Neural cell (in vitro differentiated cells): ENCODE data around the gene OR51D1. TPM values are rescaled to one million over a fixed set of nuclear protein-coding genes. Genes with fewer than 3 reads are reported as not detected.

Source experiments
- H2AFZ ChIP-seq: fragments of 200-600, 300-800 bp; sonication (generic), shearing (Covaris generic); 2 replicates; pipeline ENCODE4 v1.6.0; 2014; ENCODE audit warnings: low read depth, mild to moderate bottlenecking, antibody characterized with exemption, low read length, moderate library complexity
- H3F3A ChIP-seq: fragments of 200-600 bp; shearing (Covaris generic); 2 replicates; pipeline ENCODE4 v1.6.1; 2016; ENCODE audit warnings: mild to moderate bottlenecking, moderate library complexity, mixed read lengths, antibody characterized with exemption, low read length; ENCODE audit not compliant: insufficient read depth, poor library complexity, severe bottlenecking
- H3K27ac ChIP-seq: fragments of 200-600, 300-800 bp; sonication (generic), shearing (Covaris generic); 2 replicates; pipeline ENCODE4 v1.5.1; 2014; ENCODE audit warnings: mild to moderate bottlenecking, low read length, moderate library complexity
- H3K27me3 ChIP-seq: fragments of 300-800, 200-600 bp; sonication (generic), shearing (Covaris generic); 2 replicates; pipeline ENCODE4 v1.6.0; 2014; ENCODE audit warnings: mild to moderate bottlenecking, low read depth, low read length, moderate library complexity; ENCODE audit not compliant: insufficient read depth
- H3K36me3 ChIP-seq: fragments of 300-800, 200-600 bp; sonication (generic), shearing (Covaris generic); 2 replicates; pipeline ENCODE4 v1.5.1; 2014; ENCODE audit warnings: mild to moderate bottlenecking, antibody characterized with exemption, low read length, moderate library complexity; ENCODE audit not compliant: insufficient read depth
- H3K4me2 ChIP-seq: fragments of 300-800, 200-600 bp; sonication (generic), shearing (Covaris generic); 2 replicates; pipeline ENCODE4 v1.6.0; 2014; ENCODE audit warnings: mild to moderate bottlenecking, low read length
- H3K4me3 ChIP-seq: fragments of 300-800, 200-600 bp; sonication (generic), shearing (Covaris generic); 2 replicates; pipeline ENCODE4 v1.5.1; 2014; ENCODE audit warnings: mild to moderate bottlenecking, low read length, moderate library complexity
- H3K79me2 ChIP-seq: fragments of 200-600 bp; shearing (Covaris generic); replicated peaks from 2 replicates; pipeline ENCODE4 v1.6.0; 2014; ENCODE audit warnings: mild to moderate bottlenecking, low read length, moderate library complexity; ENCODE audit not compliant: insufficient read depth
- H3K9ac ChIP-seq: fragments of 300-800, 200-600 bp; sonication (generic), shearing (Covaris generic); 2 replicates; pipeline ENCODE4 v1.6.1; 2016; ENCODE audit warnings: mild to moderate bottlenecking, low read length, mixed read lengths
- H3K9me2 ChIP-seq: fragments of 200-600 bp; shearing (Covaris generic); 2 replicates; pipeline ENCODE4 v1.6.1; 2016; ENCODE audit warnings: mild to moderate bottlenecking, low read length, mixed read lengths; ENCODE audit not compliant: insufficient read depth
- H3K9me3 ChIP-seq: fragments of 200-600, 300-800 bp; sonication (generic), shearing (Covaris generic); 2 replicates; pipeline ENCODE4 v1.6.1; 2016; ENCODE audit warnings: mild to moderate bottlenecking, mixed run types, low read length, moderate library complexity, mixed read lengths
- H4K20me1 ChIP-seq: fragments of 200-600 bp; shearing (Covaris generic); 2 replicates; pipeline ENCODE4 v1.6.1; 2016; ENCODE audit warnings: mild to moderate bottlenecking, mixed run types; ENCODE audit not compliant: insufficient read depth
- EP300 ChIP-seq: fragments of 450-650 bp; conservative IDR thresholded peaks from 2 replicates; pipeline ENCODE4 v1.6.1; 2014; ENCODE audit warnings: antibody characterized with exemption, mild to moderate bottlenecking, moderate library complexity; ENCODE audit not compliant: poor library complexity, severe bottlenecking
- EZH2 ChIP-seq: fragments of 200-600, 300-800 bp; shearing (Covaris generic), sonication (generic); IDR thresholded peaks from 2 replicates; pipeline ENCODE4 v1.6.1; 2014; ENCODE audit warnings: antibody characterized with exemption, low read length, borderline replicate concordance, mild to moderate bottlenecking; ENCODE audit not compliant: insufficient read depth, poor library complexity, severe bottlenecking
- MXI1 ChIP-seq: fragments of 450-650 bp; conservative IDR thresholded peaks from 2 replicates; pipeline ENCODE4 v1.6.1; 2014; ENCODE audit warnings: antibody characterized with exemption, mild to moderate bottlenecking; ENCODE audit not compliant: poor library complexity, severe bottlenecking
- POLR2AphosphoS5 ChIP-seq: IDR thresholded peaks from 2 replicates; pipeline ENCODE4 v1.6.1; 2012
- RAD21 ChIP-seq: fragments of 450-650 bp; conservative IDR thresholded peaks from 2 replicates; pipeline ENCODE4 v1.6.1; 2014; ENCODE audit warnings: antibody characterized with exemption, mild to moderate bottlenecking, moderate library complexity
- SMC3 ChIP-seq: fragments of 450-650 bp; conservative IDR thresholded peaks from 2 replicates; pipeline ENCODE4 v1.6.1; 2014; ENCODE audit warnings: antibody characterized with exemption, mild to moderate bottlenecking, moderate library complexity; ENCODE audit not compliant: poor library complexity
- TAF1 ChIP-seq: IDR thresholded peaks from 2 replicates; pipeline ENCODE4 v1.6.1; 2012; ENCODE audit warnings: low read depth
- polyA plus RNA-seq: library from polyadenylated mRNA; depleted of rRNA; stranded (reverse); fragments of >200 nt; gene quantifications from 2 replicates; pipeline ENCODE4 v1.2.3, GENCODE V29; 2014
- TF ChIP-seq, protein P1 (sequence below): fragments of 450-650 bp; IDR thresholded peaks from 2 replicates; pipeline ENCODE4 v1.5.1; 2014; ENCODE audit warnings: antibody characterized with exemption, mild to moderate bottlenecking, moderate library complexity; ENCODE audit not compliant: poor library complexity, severe bottlenecking
- TF ChIP-seq, protein P2 (sequence below): IDR thresholded peaks from 2 replicates; pipeline ENCODE4 v1.6.1; 2012; ENCODE audit warnings: borderline replicate concordance

OR51D1 gene
- polyA plus RNA-seq, 1 donor from 2014 or later = not detected

DNA sequence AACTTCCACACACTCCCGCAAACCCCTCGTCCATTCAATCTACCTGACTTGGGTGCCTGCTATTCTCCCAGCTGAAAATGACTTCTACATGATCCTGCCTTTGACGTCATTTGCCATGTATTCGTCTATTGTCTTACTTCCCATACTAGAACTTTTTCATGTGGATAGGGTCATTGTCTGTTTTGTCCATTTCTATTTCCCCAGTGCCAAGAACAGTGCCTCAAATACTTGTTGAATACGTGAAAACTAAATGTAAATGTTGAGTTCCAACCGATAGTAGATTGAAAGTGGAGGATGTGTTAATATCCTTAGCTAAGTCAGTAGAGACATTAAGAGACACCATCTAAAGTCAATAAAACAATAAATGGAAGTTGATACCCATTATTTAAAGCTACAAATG, 30.2 kb upstream of the OR51D1 start:
- Histone ChIP-seq H3K4me2 (peak overlapping the region; percentile 74), H2AFZ (peak overlapping the region; percentile 51), H3K27ac (no peak overlapping the region), H3K9ac (peak overlapping the region; percentile 69), H3K4me3 (peak overlapping the region; percentile 76), H3K36me3 (no peaks in the 10 kb centered on the region), H3K9me3 (no peaks in the 10 kb centered on the region), H3K9me2 (no peaks in the 10 kb centered on the region), H3K27me3 (no peaks in the 10 kb centered on the region), H3K79me2 (no peaks in the 10 kb centered on the region), H3F3A (peaks cover 6% of the 10 kb centered on the region), H4K20me1 (no peaks in the 10 kb centered on the region)
- TF ChIP-seq SMC3 (no peak), MXI1 (no peak), POLR2AphosphoS5 (no peak), EZH2 (no peak), EP300 (no peak), TAF1 (no peak), RAD21 (no peak)
- TF ChIP-seq, protein P1, sequence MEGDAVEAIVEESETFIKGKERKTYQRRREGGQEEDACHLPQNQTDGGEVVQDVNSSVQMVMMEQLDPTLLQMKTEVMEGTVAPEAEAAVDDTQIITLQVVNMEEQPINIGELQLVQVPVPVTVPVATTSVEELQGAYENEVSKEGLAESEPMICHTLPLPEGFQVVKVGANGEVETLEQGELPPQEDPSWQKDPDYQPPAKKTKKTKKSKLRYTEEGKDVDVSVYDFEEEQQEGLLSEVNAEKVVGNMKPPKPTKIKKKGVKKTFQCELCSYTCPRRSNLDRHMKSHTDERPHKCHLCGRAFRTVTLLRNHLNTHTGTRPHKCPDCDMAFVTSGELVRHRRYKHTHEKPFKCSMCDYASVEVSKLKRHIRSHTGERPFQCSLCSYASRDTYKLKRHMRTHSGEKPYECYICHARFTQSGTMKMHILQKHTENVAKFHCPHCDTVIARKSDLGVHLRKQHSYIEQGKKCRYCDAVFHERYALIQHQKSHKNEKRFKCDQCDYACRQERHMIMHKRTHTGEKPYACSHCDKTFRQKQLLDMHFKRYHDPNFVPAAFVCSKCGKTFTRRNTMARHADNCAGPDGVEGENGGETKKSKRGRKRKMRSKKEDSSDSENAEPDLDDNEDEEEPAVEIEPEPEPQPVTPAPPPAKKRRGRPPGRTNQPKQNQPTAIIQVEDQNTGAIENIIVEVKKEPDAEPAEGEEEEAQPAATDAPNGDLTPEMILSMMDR = no peak
- TF ChIP-seq, protein P2, sequence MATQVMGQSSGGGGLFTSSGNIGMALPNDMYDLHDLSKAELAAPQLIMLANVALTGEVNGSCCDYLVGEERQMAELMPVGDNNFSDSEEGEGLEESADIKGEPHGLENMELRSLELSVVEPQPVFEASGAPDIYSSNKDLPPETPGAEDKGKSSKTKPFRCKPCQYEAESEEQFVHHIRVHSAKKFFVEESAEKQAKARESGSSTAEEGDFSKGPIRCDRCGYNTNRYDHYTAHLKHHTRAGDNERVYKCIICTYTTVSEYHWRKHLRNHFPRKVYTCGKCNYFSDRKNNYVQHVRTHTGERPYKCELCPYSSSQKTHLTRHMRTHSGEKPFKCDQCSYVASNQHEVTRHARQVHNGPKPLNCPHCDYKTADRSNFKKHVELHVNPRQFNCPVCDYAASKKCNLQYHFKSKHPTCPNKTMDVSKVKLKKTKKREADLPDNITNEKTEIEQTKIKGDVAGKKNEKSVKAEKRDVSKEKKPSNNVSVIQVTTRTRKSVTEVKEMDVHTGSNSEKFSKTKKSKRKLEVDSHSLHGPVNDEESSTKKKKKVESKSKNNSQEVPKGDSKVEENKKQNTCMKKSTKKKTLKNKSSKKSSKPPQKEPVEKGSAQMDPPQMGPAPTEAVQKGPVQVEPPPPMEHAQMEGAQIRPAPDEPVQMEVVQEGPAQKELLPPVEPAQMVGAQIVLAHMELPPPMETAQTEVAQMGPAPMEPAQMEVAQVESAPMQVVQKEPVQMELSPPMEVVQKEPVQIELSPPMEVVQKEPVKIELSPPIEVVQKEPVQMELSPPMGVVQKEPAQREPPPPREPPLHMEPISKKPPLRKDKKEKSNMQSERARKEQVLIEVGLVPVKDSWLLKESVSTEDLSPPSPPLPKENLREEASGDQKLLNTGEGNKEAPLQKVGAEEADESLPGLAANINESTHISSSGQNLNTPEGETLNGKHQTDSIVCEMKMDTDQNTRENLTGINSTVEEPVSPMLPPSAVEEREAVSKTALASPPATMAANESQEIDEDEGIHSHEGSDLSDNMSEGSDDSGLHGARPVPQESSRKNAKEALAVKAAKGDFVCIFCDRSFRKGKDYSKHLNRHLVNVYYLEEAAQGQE = no peak

DNA sequence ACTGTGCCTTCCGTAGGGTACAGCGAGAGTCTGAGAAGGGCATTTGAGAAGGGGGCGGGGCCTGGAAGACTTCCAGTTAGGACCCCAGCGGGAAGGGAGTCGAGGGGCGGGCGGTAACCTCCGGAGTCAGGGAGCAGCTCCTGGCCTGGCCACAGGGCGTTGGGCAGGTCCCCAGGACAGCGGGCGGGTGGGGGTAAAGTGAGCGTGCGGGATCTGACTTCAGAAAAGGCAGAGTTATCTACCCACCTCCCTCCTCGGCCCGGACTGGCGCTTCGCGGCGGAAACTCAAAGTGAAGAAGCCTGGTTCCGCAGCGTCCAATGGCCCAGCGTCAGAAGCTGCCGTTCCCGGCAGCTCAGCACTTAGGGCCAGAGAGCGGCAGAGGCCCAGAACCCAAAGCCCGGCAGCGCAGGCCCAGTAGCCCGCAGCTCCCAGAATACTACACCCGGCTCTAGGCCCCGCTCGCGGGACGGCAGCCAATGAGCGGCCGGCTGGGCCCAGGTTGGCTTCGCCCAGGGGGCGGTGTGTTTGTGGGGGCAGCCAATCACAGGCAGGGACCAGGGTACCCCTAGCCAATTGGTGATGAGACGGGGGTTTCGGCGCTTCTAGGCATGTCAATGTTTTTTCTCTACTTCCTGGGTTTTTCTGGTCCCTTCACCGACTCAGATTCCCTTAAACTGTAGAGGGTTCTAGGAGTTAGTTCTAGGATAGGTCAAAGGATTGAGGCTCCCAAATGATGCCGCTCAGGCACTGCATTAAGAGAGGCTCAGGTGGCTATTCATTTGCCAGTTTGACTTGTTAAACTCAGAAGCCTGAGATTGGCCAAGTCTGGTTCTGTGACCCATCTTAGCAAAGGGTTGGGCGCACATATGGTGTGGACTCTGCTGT, 29.3 kb upstream of the OR51D1 start, which contains the start of gene TRIM68:
Gene TRIM68 (minus strand): TSS at position 451 of the 886 bp plus-strand sequence. CDS start 2,727 bp downstream, outside the sequence.
- H3K79me2 ChIP-seq = no peaks in the 10 kb centered on the region
- peaks cover 6% of the 10 kb centered on the region for H3F3A ChIP-seq
- peak within 1 kb of the TSS; percentile 76 for H3K4me3 ChIP-seq
- TF ChIP-seq RAD21 (no peak), POLR2AphosphoS5 (peak; percentile 66), MXI1 (peak; percentile 47), SMC3 (peak; percentile 23), EZH2 (no peak), EP300 (no peak), TAF1 (no peak)
- TF ChIP-seq, protein P1 = no peak
- TF ChIP-seq, protein P2 = peak; percentile 57
- H3K27me3 ChIP-seq = no peaks in the 10 kb centered on the region
- no peaks in the 10 kb centered on the region for H3K9me2 ChIP-seq
- H3K9ac ChIP-seq = peak within 1 kb of the TSS; percentile 69
- peak within 1 kb of the TSS; percentile 46 for H3K27ac ChIP-seq
- no peaks in the 10 kb centered on the region for H3K9me3 ChIP-seq
- H4K20me1 ChIP-seq = no peaks in the 10 kb centered on the region
- H2AFZ ChIP-seq = peak within 1 kb of the TSS; percentile 51
- H3K36me3 ChIP-seq = no peaks in the 10 kb centered on the region
- H3K4me2 ChIP-seq = peak within 1 kb of the TSS; percentile 74
